Kidney (tissue), 14 donors: Measurements from ENCODE around the gene RHOU. TPM values are rescaled to one million over a fixed set of nuclear protein-coding genes. Genes with fewer than 3 reads are reported as not detected.

Source experiments
- DNase-seq, 5 donors: peaks; one replicate each; pipeline ENCODE4 v3.0.0-alpha.2; 2013 to 2020
- FAIRE-seq: peaks from 2 replicates; lab custom pipeline; 2012; peaks lifted over from hg19 to GRCh38; lab: Jason Lieb, UNC
- H3K27ac ChIP-seq, 2 donors: one replicate each; pipeline ENCODE4 v1.7.0; 2013; ENCODE audit warnings: low read depth in 2 of 2, low read length in 2 of 2, inconsistent platforms in 1 of 2
- H3K27me3 ChIP-seq: one replicate; pipeline ENCODE4 v1.7.1; 2013; ENCODE audit warnings: low read length, inconsistent platforms; ENCODE audit not compliant: control insufficient read depth, insufficient read depth
- H3K36me3 ChIP-seq, 3 donors: one replicate each; pipeline versions ENCODE4 v1.7.0 to v1.7.1; 2013; ENCODE audit warnings: low read length in 3 of 3, control low read depth in 1 of 3, inconsistent platforms in 1 of 3; ENCODE audit not compliant: insufficient read depth in 3 of 3, control insufficient read depth in 2 of 3
- H3K4me1 ChIP-seq, 3 donors: one replicate each; pipeline versions ENCODE4 v1.7.0 to v1.7.1; 2013; ENCODE audit warnings: low read length in 3 of 3, inconsistent platforms in 1 of 3, low read depth in 1 of 3; ENCODE audit not compliant: control insufficient read depth in 2 of 3, insufficient read depth in 2 of 3
- H3K4me3 ChIP-seq, 3 donors: one replicate each; pipeline versions ENCODE4 v1.7.0 to v1.8.1; 2013; ENCODE audit warnings: low read length in 3 of 3, control low read depth in 1 of 3, inconsistent platforms in 1 of 3
- H3K9ac ChIP-seq, 3 donors: one replicate each; pipeline versions ENCODE4 v1.7.0 to v1.7.1; 2013; ENCODE audit warnings: low read length in 3 of 3, control low read depth in 1 of 3, inconsistent platforms in 1 of 3
- H3K9me3 ChIP-seq, 3 donors: one replicate each; pipeline versions ENCODE4 v1.7.0 to v1.7.1; 2013; ENCODE audit warnings: low read length in 3 of 3, control low read depth in 1 of 3, inconsistent platforms in 1 of 3; ENCODE audit not compliant: control insufficient read depth in 2 of 3, insufficient read depth in 1 of 3
- intact Hi-C: fragments of 100-400 bp; cut with DNase I; formaldehyde crosslinking; loops from one replicate; pipeline ENCODE4 v1.11.1; 2022
- polyA plus RNA-seq: library from polyadenylated mRNA; stranded (reverse); fragments of 350-450 nt; fragmentation: Illumina TruSeq; extraction: RNeasy Lipid Tissue Mini Kit (QIAGEN cat#74804); gene quantifications from one replicate; pipeline ENCODE4 v1.2.3, GENCODE V29; 2014; ENCODE audit warnings: low read depth, low replicate concordance; ENCODE audit not compliant: insufficient read depth
- total RNA-seq: library from RNA; stranded (reverse); fragmentation: NEBNext Ultra II Directional; extraction: Animal tissue kit (Norgen Biotek cat#: 25700); gene quantifications from one replicate; pipeline ENCODE4 v1.2.1, GENCODE V29; 2021
- TF ChIP-seq, protein P1 (sequence below): IDR thresholded peaks from 3 replicates; pipeline ENCODE4 v1.5.1; 2012; ENCODE audit warnings: mild to moderate bottlenecking, moderate library complexity, borderline replicate concordance; ENCODE audit not compliant: insufficient read depth; ENCODE audit errors: extremely low read depth
- donor health status: control.
- donor health status: control.
- donor health status: control.
- donor health status: control.
- donor health status: control.
- donor health status: DM: yes; HTN: yes; CAD: no.
- donor health status: Normal renal cell carcinoma (clear cell type).

The RHOU gene
- total and polyA plus RNA-seq, 2 donors from 2014 or later, result 4.7 to 22.1 TPM

DNA sequence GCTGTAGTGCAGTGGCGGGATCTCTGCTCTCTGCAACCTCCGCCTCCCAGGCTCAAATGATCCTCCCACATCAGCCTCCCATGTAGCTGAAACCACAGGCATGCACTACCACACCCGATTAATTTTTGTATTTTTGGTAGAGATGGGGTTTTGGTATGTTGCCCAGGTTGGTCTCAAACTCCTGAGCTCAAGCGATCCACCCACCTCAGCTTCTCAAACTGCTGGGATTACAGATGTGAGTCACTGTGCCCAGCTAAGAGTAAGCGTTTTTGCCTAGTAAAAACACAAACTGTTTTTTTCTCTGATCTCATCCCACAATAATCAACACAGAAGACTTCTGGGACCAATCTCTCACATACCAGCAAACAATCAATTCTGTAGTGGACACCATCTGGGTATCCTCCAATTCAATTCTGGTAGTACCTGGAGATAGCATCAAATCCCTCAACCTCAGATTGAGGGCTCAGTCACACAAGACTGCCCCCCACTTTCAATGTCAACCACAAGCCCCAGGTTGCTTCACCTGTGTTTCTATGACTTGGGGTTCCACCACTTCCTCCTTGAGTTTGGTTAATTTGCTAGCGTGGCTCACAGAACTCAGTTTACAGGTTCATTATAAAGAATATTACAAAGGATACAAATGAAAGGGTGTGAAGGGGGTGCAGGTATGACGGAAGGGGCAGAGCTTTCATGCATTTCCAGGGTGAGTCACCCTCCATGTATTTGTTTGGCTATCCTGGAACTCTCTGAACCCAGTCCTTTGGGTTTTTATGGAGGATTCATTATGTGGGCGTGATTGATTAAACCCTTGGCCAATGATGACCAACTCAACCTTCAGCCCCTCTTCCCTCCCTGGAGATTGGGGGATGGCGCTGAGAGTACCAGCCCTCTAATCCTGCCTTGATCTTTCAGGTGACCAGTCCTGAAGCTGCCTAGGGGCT, 40.0 kb upstream of the RHOU start:
- Histone ChIP-seq H3K4me3 (no peak overlapping the region), H3K9me3 (no peaks in the 10 kb centered on the region), H3K4me1 (no peaks in the 10 kb centered on the region), H3K9ac (no peak overlapping the region), H3K27me3 (no peaks in the 10 kb centered on the region), H3K36me3 (no peaks in the 10 kb centered on the region), H3K27ac (no peak overlapping the region)
- TF ChIP-seq, protein P1, sequence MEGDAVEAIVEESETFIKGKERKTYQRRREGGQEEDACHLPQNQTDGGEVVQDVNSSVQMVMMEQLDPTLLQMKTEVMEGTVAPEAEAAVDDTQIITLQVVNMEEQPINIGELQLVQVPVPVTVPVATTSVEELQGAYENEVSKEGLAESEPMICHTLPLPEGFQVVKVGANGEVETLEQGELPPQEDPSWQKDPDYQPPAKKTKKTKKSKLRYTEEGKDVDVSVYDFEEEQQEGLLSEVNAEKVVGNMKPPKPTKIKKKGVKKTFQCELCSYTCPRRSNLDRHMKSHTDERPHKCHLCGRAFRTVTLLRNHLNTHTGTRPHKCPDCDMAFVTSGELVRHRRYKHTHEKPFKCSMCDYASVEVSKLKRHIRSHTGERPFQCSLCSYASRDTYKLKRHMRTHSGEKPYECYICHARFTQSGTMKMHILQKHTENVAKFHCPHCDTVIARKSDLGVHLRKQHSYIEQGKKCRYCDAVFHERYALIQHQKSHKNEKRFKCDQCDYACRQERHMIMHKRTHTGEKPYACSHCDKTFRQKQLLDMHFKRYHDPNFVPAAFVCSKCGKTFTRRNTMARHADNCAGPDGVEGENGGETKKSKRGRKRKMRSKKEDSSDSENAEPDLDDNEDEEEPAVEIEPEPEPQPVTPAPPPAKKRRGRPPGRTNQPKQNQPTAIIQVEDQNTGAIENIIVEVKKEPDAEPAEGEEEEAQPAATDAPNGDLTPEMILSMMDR, result no peak
- DNase-seq (no peak), FAIRE-seq (no peak)
- intact Hi-C loops, result no loop called here

DNA sequence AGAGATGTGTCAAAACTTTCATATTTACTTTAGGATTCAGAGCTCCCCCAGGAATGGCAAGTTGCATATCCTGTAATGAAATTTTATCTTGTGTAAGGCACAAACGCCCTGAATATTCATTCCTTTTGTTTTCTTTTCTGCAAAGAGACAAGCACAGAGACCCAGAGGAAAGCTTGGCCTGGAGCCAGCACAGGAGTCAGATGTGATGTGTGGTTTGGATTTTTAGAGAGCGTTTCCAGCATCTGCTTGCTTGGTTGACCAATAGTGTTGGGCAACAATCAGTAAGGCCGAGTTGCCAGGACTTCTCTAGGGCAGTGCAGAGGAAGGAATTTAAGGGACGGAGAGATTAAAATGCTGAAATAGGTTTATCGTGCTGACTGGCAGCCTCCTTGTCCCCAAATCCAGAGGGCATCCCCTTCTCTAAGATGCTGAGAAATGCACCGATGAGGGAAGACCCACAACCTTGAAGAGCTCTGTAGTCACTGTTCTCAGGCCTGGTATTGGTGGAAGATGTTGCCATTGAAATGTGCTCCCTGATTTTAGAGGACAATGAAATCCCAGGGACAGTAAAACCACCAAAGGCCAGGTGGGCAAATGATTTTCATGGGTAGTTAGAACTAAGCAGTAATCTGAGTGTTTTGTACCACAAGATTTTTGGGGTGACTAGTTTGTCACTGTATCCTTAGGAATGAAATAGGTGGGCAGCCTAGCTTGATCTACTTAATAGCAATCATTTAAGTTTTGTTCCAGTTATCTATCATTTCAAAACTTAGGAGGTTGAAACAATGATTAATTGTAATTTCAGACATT, 37.9 kb upstream of the RHOU start:
- peak in 4 of 5 donors; percentile 20 to 89 (median 54) for DNase-seq
- intact Hi-C loops, result no loop called here
- FAIRE-seq, result no peak
- H3K36me3 ChIP-seq, result no peaks in the 10 kb centered on the region
- H3K27ac ChIP-seq, result no peak overlapping the region
- TF ChIP-seq, protein P1, result no peak
- no peaks in the 10 kb centered on the region for H3K4me1 ChIP-seq
- H3K4me3 ChIP-seq, result no peak overlapping the region
- H3K9me3 ChIP-seq, result no peaks in the 10 kb centered on the region
- no peak overlapping the region for H3K9ac ChIP-seq
- H3K27me3 ChIP-seq, result no peaks in the 10 kb centered on the region

DNA sequence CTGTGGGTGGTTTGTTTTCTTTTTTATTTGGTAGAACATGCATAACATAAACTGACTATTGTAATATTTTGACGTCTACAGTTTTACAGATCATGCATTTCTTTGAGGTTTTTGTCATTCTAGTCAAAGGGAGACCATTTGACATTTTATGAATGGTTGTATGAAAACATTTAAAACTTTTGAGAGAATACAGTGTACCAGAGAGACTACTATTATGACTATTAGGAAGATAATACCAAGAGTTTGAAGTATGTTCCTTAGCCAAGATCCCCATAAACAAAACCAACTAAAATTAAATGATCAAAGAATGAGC, 37.3 kb upstream of the RHOU start:
- no peaks in the 10 kb centered on the region for H3K9me3 ChIP-seq
- H3K9ac ChIP-seq, result no peak overlapping the region
- no peak overlapping the region for H3K4me3 ChIP-seq
- no peaks in the 10 kb centered on the region for H3K27me3 ChIP-seq
- intact Hi-C loops, result no loop called here
- no peaks in the 10 kb centered on the region for H3K4me1 ChIP-seq
- no peaks in the 10 kb centered on the region for H3K36me3 ChIP-seq
- DNase-seq (no peak), FAIRE-seq (no peak)
- H3K27ac ChIP-seq, result no peak overlapping the region
- TF ChIP-seq, protein P1, result no peak
